IgD-negative memory B cell (primary cell): ENCODE results near the gene SCUBE3. TPM values are rescaled to one million over a fixed set of nuclear protein-coding genes. Genes with fewer than 3 reads are reported as not detected.

ENCODE experiments used
- H3K27ac Mint-ChIP-seq, 3 donors: one replicate each; pipeline ENCODE4 v1.8.0; 2020 to 2022; ENCODE audit warnings: mild to moderate bottlenecking in 3 of 3, mixed read lengths in 3 of 3, moderate library complexity in 1 of 3
- H3K27me3 Mint-ChIP-seq: one replicate; pipeline ENCODE4 v1.8.0; 2021; ENCODE audit warnings: mixed read lengths
- H3K36me3 Mint-ChIP-seq: one replicate; pipeline ENCODE4 v1.8.0; 2020; ENCODE audit warnings: mild to moderate bottlenecking, mixed read lengths
- H3K4me1 Mint-ChIP-seq, 3 donors: one replicate each; pipeline ENCODE4 v1.8.0; 2020 to 2022; ENCODE audit warnings: mixed read lengths in 3 of 3, mild to moderate bottlenecking in 1 of 3
- H3K4me3 Mint-ChIP-seq, 4 donors: one replicate each; pipeline ENCODE4 v1.8.0; 2020 to 2022; ENCODE audit warnings: mild to moderate bottlenecking in 4 of 4, mixed read lengths in 4 of 4, moderate library complexity in 3 of 4
- H3K9me3 Mint-ChIP-seq, 3 donors: one replicate each; pipeline ENCODE4 v1.8.0; 2020 to 2021; ENCODE audit warnings: mixed read lengths in 3 of 3, mild to moderate bottlenecking in 1 of 3
- polyA plus RNA-seq: library from polyadenylated mRNA; unstranded; fragments of 300-500 nt; fragmentation: Illumina TruSeq; gene quantifications from one replicate; pipeline ENCODE4 v1.2.3, GENCODE V29; 2021

Gene SCUBE3
- polyA plus RNA-seq, 1 donor from 2014 or later: 0.09 TPM

GRCh38 chr6:35177157-35177556 is 36.6 kb upstream of the SCUBE3 start:
- Mint-ChIP-seq H3K4me3 (no peak overlapping the region), H3K9me3 (no peaks in the 10 kb centered on the region), H3K36me3 (peaks cover 2% of the 10 kb centered on the region), H3K4me1 (peaks cover 0 to 6% (median 0%) of the 10 kb centered on the region in 3 donors), H3K27ac (no peak overlapping the region), H3K27me3 (peaks cover 13% of the 10 kb centered on the region)

- Mint-ChIP-seq H3K9me3 (no peaks in the 10 kb centered on the region), H3K4me3 (no peak overlapping the region), H3K27ac (peak overlapping the region in 1 of 3 donors; percentile 90), H3K36me3 (peaks cover 1% of the 10 kb centered on the region), H3K27me3 (peaks cover 13% of the 10 kb centered on the region), H3K4me1 (peaks cover 0 to 6% (median 0%) of the 10 kb centered on the region in 3 donors)
These were observed 36.2 kb upstream of the SCUBE3 start for GRCh38 chr6:35177596-35177995.

GRCh38 chr6:35178012-35178411 is 35.7 kb upstream of the SCUBE3 start:
- Mint-ChIP-seq H3K4me3 (no peak overlapping the region), H3K27me3 (peaks cover 16% of the 10 kb centered on the region), H3K27ac (peak overlapping the region in 1 of 3 donors; percentile 90), H3K9me3 (no peaks in the 10 kb centered on the region), H3K4me1 (peaks cover 0 to 6% (median 0%) of the 10 kb centered on the region in 3 donors), H3K36me3 (peaks cover 1% of the 10 kb centered on the region)

DNA sequence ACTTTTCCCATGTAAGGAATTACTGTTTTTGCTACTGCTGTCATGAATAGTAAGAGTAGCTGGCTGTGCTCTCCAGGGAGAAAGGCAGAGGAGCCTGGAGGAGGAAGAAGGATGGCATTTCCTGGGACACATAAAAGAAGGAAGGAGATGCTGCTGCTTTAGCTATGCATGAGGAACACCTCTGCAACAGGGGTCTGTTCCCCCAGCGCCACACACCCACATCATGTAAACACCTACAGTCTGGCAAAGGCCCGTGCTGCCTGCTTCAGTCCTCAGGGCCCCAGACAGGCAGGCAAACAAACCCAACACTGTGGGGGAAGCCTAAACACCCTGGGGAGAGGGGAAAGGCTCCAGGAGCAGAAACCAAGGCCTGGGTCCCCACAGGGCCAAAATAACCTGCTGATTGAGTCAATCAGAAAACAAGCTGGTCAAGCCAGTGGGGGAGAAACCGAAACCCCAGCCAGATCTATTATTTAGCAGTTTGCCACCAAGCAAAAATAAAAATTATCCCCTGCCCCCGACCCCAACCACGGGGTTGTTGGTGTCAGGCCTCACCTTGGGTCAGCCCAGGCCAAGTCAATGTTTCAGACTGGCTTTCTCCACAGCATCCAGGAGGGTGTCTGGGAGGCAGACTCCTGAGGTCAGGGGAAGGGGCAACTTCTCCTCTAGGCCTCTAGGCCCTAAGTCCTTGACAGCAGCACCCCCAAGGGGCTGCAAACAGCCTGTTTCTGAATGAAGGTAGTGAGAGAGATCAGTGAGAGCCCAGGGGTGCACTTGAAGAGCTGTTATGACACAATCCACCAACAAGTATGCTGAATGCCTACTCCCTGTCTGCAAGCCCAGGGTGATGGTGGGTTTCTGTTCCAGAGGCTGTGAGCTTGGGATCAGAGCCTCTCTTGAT is 34.6 kb upstream of the SCUBE3 start:
- no peak overlapping the region for H3K27ac Mint-ChIP-seq
- H3K4me1 Mint-ChIP-seq: peaks cover 0 to under 1% (median 0%) of the 10 kb centered on the region in 3 donors
- no peaks in the 10 kb centered on the region for H3K9me3 Mint-ChIP-seq
- peaks cover 9% of the 10 kb centered on the region for H3K27me3 Mint-ChIP-seq
- H3K36me3 Mint-ChIP-seq: no peaks in the 10 kb centered on the region
- no peak overlapping the region for H3K4me3 Mint-ChIP-seq

- no peaks in the 10 kb centered on the region for H3K9me3 Mint-ChIP-seq
- peaks cover 12% of the 10 kb centered on the region for H3K27me3 Mint-ChIP-seq
- no peak overlapping the region for H3K27ac Mint-ChIP-seq
- H3K4me1 Mint-ChIP-seq: no peaks in the 10 kb centered on the region
- H3K4me3 Mint-ChIP-seq: no peak overlapping the region
- H3K36me3 Mint-ChIP-seq: no peaks in the 10 kb centered on the region
These were observed 33.7 kb upstream of the SCUBE3 start for GRCh38 chr6:35179901-35180535.

GRCh38 chr6:35181308-35181932 is 32.3 kb upstream of the SCUBE3 start:
- Mint-ChIP-seq H3K9me3 (no peaks in the 10 kb centered on the region), H3K4me1 (no peaks in the 10 kb centered on the region), H3K4me3 (peak overlapping the region in 1 of 4 donors; percentile 26), H3K27me3 (peaks cover 12% of the 10 kb centered on the region), H3K36me3 (no peaks in the 10 kb centered on the region), H3K27ac (no peak overlapping the region)

- no peaks in the 10 kb centered on the region for H3K4me1 Mint-ChIP-seq
- H3K36me3 Mint-ChIP-seq: no peaks in the 10 kb centered on the region
- H3K9me3 Mint-ChIP-seq: no peaks in the 10 kb centered on the region
- H3K27me3 Mint-ChIP-seq: peaks cover 12% of the 10 kb centered on the region
- no peak overlapping the region for H3K27ac Mint-ChIP-seq
- peak overlapping the region in 1 of 4 donors; percentile 26 for H3K4me3 Mint-ChIP-seq
These were observed 31.7 kb upstream of the SCUBE3 start for GRCh38 chr6:35181933-35182612.

- Mint-ChIP-seq H3K27me3 (peaks cover 12% of the 10 kb centered on the region), H3K36me3 (no peaks in the 10 kb centered on the region), H3K4me3 (no peak overlapping the region), H3K27ac (no peak overlapping the region), H3K4me1 (no peaks in the 10 kb centered on the region), H3K9me3 (no peaks in the 10 kb centered on the region)
These were observed 30.5 kb upstream of the SCUBE3 start for GRCh38 chr6:35183281-35183680.

DNA sequence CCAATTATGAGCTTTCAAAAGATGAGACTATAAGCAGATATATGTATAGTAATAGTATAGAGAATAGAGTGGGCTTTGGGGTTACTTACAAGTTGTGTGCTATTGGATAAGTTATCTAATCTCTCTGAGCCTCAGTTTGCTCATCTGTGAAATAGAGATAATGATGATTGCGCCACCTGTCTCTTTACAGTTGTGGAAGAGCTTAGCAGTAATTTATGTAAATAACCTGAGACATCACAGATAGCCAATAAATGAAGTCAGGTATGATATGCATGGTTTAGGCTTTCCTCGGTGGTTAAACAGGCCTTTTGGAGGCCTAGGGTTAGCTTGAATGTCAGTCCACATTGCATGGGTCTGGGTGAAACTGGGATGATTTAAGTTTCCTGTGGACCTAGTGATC is 29.8 kb upstream of the SCUBE3 start:
- Mint-ChIP-seq H3K36me3 (no peaks in the 10 kb centered on the region), H3K9me3 (no peaks in the 10 kb centered on the region), H3K27me3 (peaks cover 12% of the 10 kb centered on the region), H3K4me1 (no peaks in the 10 kb centered on the region), H3K27ac (no peak overlapping the region), H3K4me3 (no peak overlapping the region)

- no peaks in the 10 kb centered on the region for H3K36me3 Mint-ChIP-seq
- H3K9me3 Mint-ChIP-seq: no peaks in the 10 kb centered on the region
- no peak overlapping the region for H3K4me3 Mint-ChIP-seq
- no peak overlapping the region for H3K27ac Mint-ChIP-seq
- no peaks in the 10 kb centered on the region for H3K4me1 Mint-ChIP-seq
- H3K27me3 Mint-ChIP-seq: peaks cover 12% of the 10 kb centered on the region
These were observed 29.0 kb upstream of the SCUBE3 start for GRCh38 chr6:35184580-35185301.

- Mint-ChIP-seq H3K27me3 (peaks cover 16% of the 10 kb centered on the region), H3K27ac (no peak overlapping the region), H3K4me1 (no peaks in the 10 kb centered on the region), H3K4me3 (no peak overlapping the region), H3K36me3 (no peaks in the 10 kb centered on the region), H3K9me3 (no peaks in the 10 kb centered on the region)
These were observed 28.5 kb upstream of the SCUBE3 start for GRCh38 chr6:35185302-35185681.

DNA sequence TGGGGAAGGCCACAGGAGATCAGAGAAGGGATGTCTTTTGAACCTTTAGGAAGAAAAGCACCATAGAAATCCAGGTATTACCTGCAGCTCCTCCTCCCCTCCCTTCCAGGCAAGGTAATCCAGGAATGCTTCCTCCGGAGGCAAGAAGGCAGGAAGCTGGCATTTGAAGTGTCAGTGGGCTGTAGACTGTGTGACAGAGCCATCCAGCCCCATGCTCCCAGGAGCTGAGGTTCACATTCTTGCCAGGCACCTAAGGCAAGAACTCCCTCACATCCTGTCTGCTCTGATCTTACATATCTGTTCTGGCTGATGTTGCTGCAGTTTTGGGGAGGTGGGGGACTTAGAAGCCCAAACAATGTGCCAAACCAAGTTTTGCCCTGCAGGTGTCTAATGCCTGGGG is 27.8 kb upstream of the SCUBE3 start:
- Mint-ChIP-seq H3K27me3 (peaks cover 20% of the 10 kb centered on the region), H3K4me1 (no peaks in the 10 kb centered on the region), H3K9me3 (no peaks in the 10 kb centered on the region), H3K27ac (no peak overlapping the region), H3K36me3 (no peaks in the 10 kb centered on the region), H3K4me3 (no peak overlapping the region)

GRCh38 chr6:35186571-35186970 is 27.2 kb upstream of the SCUBE3 start:
- H3K27me3 Mint-ChIP-seq: peaks cover 17% of the 10 kb centered on the region
- H3K27ac Mint-ChIP-seq: no peak overlapping the region
- no peaks in the 10 kb centered on the region for H3K4me1 Mint-ChIP-seq
- H3K4me3 Mint-ChIP-seq: no peak overlapping the region
- H3K36me3 Mint-ChIP-seq: no peaks in the 10 kb centered on the region
- H3K9me3 Mint-ChIP-seq: no peaks in the 10 kb centered on the region

GRCh38 chr6:35188886-35189285 is 24.9 kb upstream of the SCUBE3 start:
- Mint-ChIP-seq H3K27ac (no peak overlapping the region), H3K36me3 (no peaks in the 10 kb centered on the region), H3K9me3 (no peaks in the 10 kb centered on the region), H3K4me3 (no peak overlapping the region), H3K27me3 (peaks cover 12% of the 10 kb centered on the region), H3K4me1 (peaks cover 0 to under 1% (median 0%) of the 10 kb centered on the region in 3 donors)
